Endothelial cell of hepatic sinusoid (primary cell): Measurements from ENCODE around the gene BICRAL.
"Not testable (repeated sequence)": the region's sequence is repeated elsewhere in the genome, so short reads cannot be mapped to it uniquely, and the experiment has no call there.

Experiments
- in situ Hi-C: cut with HindIII; loops from 2 replicates; pipeline ENCODE4 v1.10.0; 2017; ENCODE audit warnings: low sequenced_read_pairs

Gene BICRAL

GRCh38 chr6:42885702-42886101 lies 103.8 kb downstream of the BICRAL start:
- in situ Hi-C loops: loop anchor here (25.0 kb wide), 1 partner anchor 252 kb away; no protein-coding TSS in a partner anchor

GRCh38 chr6:42888201-42888600 lies 106.3 kb downstream of the BICRAL start:
- in situ Hi-C loops: loop anchor here (25.0 kb wide), 1 partner anchor 249 kb away; no protein-coding TSS in a partner anchor

- in situ Hi-C loops: loop anchor here (25.0 kb wide), 1 partner anchor 247 kb away; no protein-coding TSS in a partner anchor
Observed at GRCh38 chr6:42889815-42890214, 108.0 kb downstream of the BICRAL start.

- in situ Hi-C loops: loop anchor here (25.0 kb wide), 1 partner anchor 247 kb away; no protein-coding TSS in a partner anchor
Observed at GRCh38 chr6:42890311-42891198, 108.7 kb downstream of the BICRAL start.

GRCh38 chr6:42891199-42891722 lies 109.4 kb downstream of the BICRAL start:
- in situ Hi-C loops: loop anchor here (25.0 kb wide), 1 partner anchor 246 kb away; no protein-coding TSS in a partner anchor

- in situ Hi-C loops: loop anchor here (25.0 kb wide), 1 partner anchor 243 kb away; no protein-coding TSS in a partner anchor
Observed at GRCh38 chr6:42894041-42894828, 112.4 kb downstream of the BICRAL start.

- in situ Hi-C loops: loop anchor here (25.0 kb wide), 1 partner anchor 241 kb away; no protein-coding TSS in a partner anchor
Observed at GRCh38 chr6:42896178-42896719, 114.4 kb downstream of the BICRAL start.

GRCh38 chr6:42898891-42899361 lies 117.1 kb downstream of the BICRAL start:
- in situ Hi-C loops: loop anchor here (25.0 kb wide), 1 partner anchor 238 kb away; no protein-coding TSS in a partner anchor

- in situ Hi-C loops: loop anchor here (25.0 kb wide), 1 partner anchor 237 kb away; no protein-coding TSS in a partner anchor
Observed at GRCh38 chr6:42899871-42900270, 118.0 kb downstream of the BICRAL start.

GRCh38 chr6:42901538-42901957 lies 119.7 kb downstream of the BICRAL start:
- in situ Hi-C loops: no loop called here

- in situ Hi-C loops: not testable (repeated sequence)
Observed at GRCh38 chr6:42902429-42903263, 120.8 kb downstream of the BICRAL start.

- in situ Hi-C loops: no loop called here
Observed at GRCh38 chr6:42904467-42904866, 122.6 kb downstream of the BICRAL start.

- in situ Hi-C loops: no loop called here
Observed at GRCh38 chr6:42907336-42907735, 125.5 kb downstream of the BICRAL start.

GRCh38 chr6:42909835-42910234 lies 128.0 kb downstream of the BICRAL start:
- in situ Hi-C loops: no loop called here

- in situ Hi-C loops: no loop called here
Observed at GRCh38 chr6:42911171-42912021, 129.5 kb downstream of the BICRAL start.

GRCh38 chr6:42914546-42914945 lies 132.7 kb downstream of the BICRAL start:
- in situ Hi-C loops: no loop called here

GRCh38 chr6:42915732-42916131 lies 133.9 kb downstream of the BICRAL start, which contains the start of gene PTCRA:
PTCRA (plus strand) TSS chr6:42916053; CDS start chr6:42916070, 17 bp downstream.
- in situ Hi-C loops: no loop called here

- in situ Hi-C loops: no loop called here
Observed at GRCh38 chr6:42916288-42916687, 134.4 kb downstream of the BICRAL start.
